Liver (tissue), 6 donors: ENCODE results near the gene CMBL. TPM values are rescaled to one million over a fixed set of nuclear protein-coding genes. Genes with fewer than 3 reads are reported as not detected.

Experiments
- FOXA1 ChIP-seq: IDR thresholded peaks from 2 replicates; pipeline ENCODE4 v1.6.1; 2016; ENCODE audit warnings: antibody characterized with exemption
- polyA plus RNA-seq, 2 donors: library from polyadenylated mRNA; stranded (reverse) in 1 of 2; unstranded in 1 of 2; fragments of 200-250 nt in 1 of 2; fragments of >200 nt in 1 of 2; fragmentation: Nextera tagmentation in 1 of 2; extraction: Ambion mirVana in 1 of 2; gene quantifications; one replicate each; pipeline versions ENCODE4 v1.2.1 to v1.2.3, GENCODE V29; 2013 to 2015
- small RNA-seq: library from RNA; depleted of rRNA; stranded (forward); fragments of <200 nt; gene quantifications from one replicate; pipeline ENCODE3, GENCODE V24; 2014
- total RNA-seq, 2 donors: library from RNA; depleted of rRNA; stranded (reverse); fragments of >200 nt; gene quantifications; one replicate each; pipeline ENCODE4 v1.2.3, GENCODE V29; 2014
- TF ChIP-seq, protein P1 (sequence below): IDR thresholded peaks from 2 replicates; pipeline ENCODE4 v1.6.1; 2016; ENCODE audit warnings: antibody characterized with exemption
- donor health status: healthy.
- donor health status: healthy.
- donor health status: healthy.

CMBL gene
- total and polyA plus RNA-seq, 4 donors, result 6.8 to 56.1 (median 41.7) TPM

DNA sequence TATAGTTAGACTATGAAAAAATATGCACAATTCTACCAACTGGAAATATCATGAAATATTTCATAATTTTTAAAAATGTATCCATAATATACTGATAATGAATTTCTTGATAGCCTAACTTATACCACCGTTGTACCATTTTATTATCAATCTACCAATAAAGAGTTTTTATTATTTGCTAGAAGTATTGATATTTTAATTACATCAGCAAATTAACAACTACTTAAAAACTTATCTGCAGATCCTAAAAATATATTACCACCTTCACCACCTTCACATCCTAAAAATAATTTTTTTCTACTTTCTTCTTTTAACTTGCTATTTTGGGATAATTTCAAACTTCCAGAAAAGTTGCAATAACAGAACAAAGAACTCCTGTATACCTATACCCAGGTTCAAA lies 79.4 kb downstream of the CMBL start (continued):
- TF ChIP-seq, protein P1, sequence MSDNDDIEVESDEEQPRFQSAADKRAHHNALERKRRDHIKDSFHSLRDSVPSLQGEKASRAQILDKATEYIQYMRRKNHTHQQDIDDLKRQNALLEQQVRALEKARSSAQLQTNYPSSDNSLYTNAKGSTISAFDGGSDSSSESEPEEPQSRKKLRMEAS, result no peak
- no peak for TF ChIP-seq FOXA1

Small RNA genes lying within 50 kb of the gene (small RNA-seq; reads per million reads assigned to genes)
- gene RF00019, result not detected

Other genes with a start within 250 kb of the CMBL start
- 10 to 100 TPM; 11.9 to 21.9 TPM for gene ATPSCKMT, start 58.0 kb downstream of the CMBL start, total RNA-seq
- 1 to 10 TPM; 8.3 to 8.5 TPM for gene ATPSCKMT, start 58.0 kb downstream of the CMBL start, polyA plus RNA-seq
- gene CCT5, start 57.6 kb downstream of the CMBL start, total RNA-seq, result 100 to 1,000 TPM; 130 to 157 TPM
- 10 to 100 TPM; 68.4 to 79.6 TPM for gene CCT5, start 57.6 kb downstream of the CMBL start, polyA plus RNA-seq
- gene MARCHF6, start 45.8 kb upstream of the CMBL start, total RNA-seq, result 10 to 100 TPM; 64.8 to 77.7 TPM
- 10 to 100 TPM; 20.6 to 60.1 TPM for gene MARCHF6, start 45.8 kb upstream of the CMBL start, polyA plus RNA-seq
- 1 to 10 TPM; 1.2 to 1.3 TPM for gene ROPN1L, start 134.0 kb upstream of the CMBL start, total RNA-seq
- under 1 TPM; 0.25 to 0.53 TPM for gene ROPN1L, start 134.0 kb upstream of the CMBL start, polyA plus RNA-seq